Ishikawa (cell line): Measurements from ENCODE around the gene PDE7B.

Source experiments
- EP300 ChIP-seq: IDR thresholded peaks from 2 replicates; pipeline ENCODE4 v1.6.1; 2012; ENCODE audit warnings: borderline replicate concordance
- FOXM1 ChIP-seq: IDR thresholded peaks from 2 replicates; pipeline ENCODE4 v1.6.1; 2012; ENCODE audit warnings: low read depth, borderline replicate concordance
- MAX ChIP-seq: IDR thresholded peaks from 2 replicates; pipeline ENCODE4 v1.6.1; 2012
- NFIC ChIP-seq: IDR thresholded peaks from 2 replicates; pipeline ENCODE4 v1.6.1; 2012
- RAD21 ChIP-seq: IDR thresholded peaks from 2 replicates; pipeline ENCODE4 v1.6.1; 2012; ENCODE audit warnings: low read depth
- REST ChIP-seq: IDR thresholded peaks from 2 replicates; pipeline ENCODE4 v1.6.1; 2012; ENCODE audit warnings: low read depth, mild to moderate bottlenecking
- TAF1 ChIP-seq: IDR thresholded peaks from 2 replicates; pipeline ENCODE4 v1.6.1; 2012; ENCODE audit warnings: low read depth, mild to moderate bottlenecking
- USF1 ChIP-seq: IDR thresholded peaks from 2 replicates; pipeline ENCODE4 v1.6.1; 2012
- YY1 ChIP-seq: IDR thresholded peaks from 2 replicates; pipeline ENCODE4 v1.6.1; 2012; ENCODE audit warnings: low read depth

- TF ChIP-seq YY1 (no peak), NFIC (no peak), USF1 (no peak), EP300 (no peak), REST (no peak), TAF1 (no peak), FOXM1 (no peak), MAX (no peak), RAD21 (no peak)
Measured at GRCh38 chr6:136108361-136108945, 257.0 kb downstream of the PDE7B start.
